Endothelial cell of umbilical vein (primary cell): Measurements from ENCODE around the gene EFHC1. TPM values are rescaled to one million over a fixed set of nuclear protein-coding genes. Genes with fewer than 3 reads are reported as not detected.

Experiments used
- BruUV-seq: library from RNA; stranded (reverse); fragments of 400-500 nt; replicated peaks from 2 replicates; lab custom pipeline; 2021; lab: Mats Ljungman, UMichigan
- CTCF ChIA-PET: fragments of 300-600, 350-600 bp; sonication (Branson Sonifier 250); formaldehyde crosslinking; loops from one replicate; lab custom pipeline; 2021; ENCODE audit warnings: antibody characterized with exemption, inconsistent platforms; lab: Charles Lee
- POLR2A ChIA-PET: fragments of 300-600, 350-600 bp; sonication (Branson Sonifier 250); formaldehyde crosslinking; loops from one replicate; lab custom pipeline; 2021; ENCODE audit warnings: antibody characterized with exemption, inconsistent platforms; lab: Charles Lee
- DNase-seq: peaks from one replicate; pipeline ENCODE4 v3.0.0-alpha.2; 2011; ENCODE audit warnings: low read depth, low spot score
- FAIRE-seq: peaks from 2 replicates; lab custom pipeline; 2011; peaks lifted over from hg19 to GRCh38; lab: Jason Lieb, UNC
- H2AFZ ChIP-seq: 2 replicates; pipeline ENCODE4 v1.6.0; 2012; ENCODE audit warnings: low read depth, low read length, control low read depth, inconsistent platforms
- H3K27ac ChIP-seq: 2 replicates; pipeline ENCODE4 v1.5.1; 2011; ENCODE audit warnings: low read depth, mild to moderate bottlenecking, control low read depth, low read length, moderate library complexity; ENCODE audit not compliant: insufficient read depth
- H3K27me3 ChIP-seq, 2 experiments: 2 replicates each; pipeline versions ENCODE4 v1.6.0 to v1.6.1; 2011; ENCODE audit warnings: low read length in 2 of 2, mixed read lengths in 1 of 2; ENCODE audit not compliant: control insufficient read depth in 2 of 2, insufficient read depth in 2 of 2
- H3K36me3 ChIP-seq, 2 experiments: 2 replicates in 1 of 2; 3 replicates in 1 of 2; pipeline ENCODE4 v1.5.1; 2011; ENCODE audit warnings: low read length in 2 of 2, mild to moderate bottlenecking in 1 of 2, moderate library complexity in 1 of 2; ENCODE audit not compliant: control insufficient read depth in 2 of 2, insufficient read depth in 2 of 2; ENCODE audit errors: extremely low read depth in 1 of 2
- H3K4me1 ChIP-seq: 3 replicates; pipeline ENCODE4 v1.5.1; 2011; ENCODE audit warnings: mild to moderate bottlenecking, low read length; ENCODE audit not compliant: control insufficient read depth, insufficient read depth; ENCODE audit errors: extremely low read depth
- H3K4me2 ChIP-seq: 2 replicates; pipeline ENCODE4 v1.6.1; 2011; ENCODE audit warnings: low read length, control low read depth, mixed read lengths; ENCODE audit not compliant: insufficient read depth
- H3K4me3 ChIP-seq, 3 experiments: fragments of 200-600 bp in 1 of 3; sonication (generic), shearing (Covaris generic) in 1 of 3; replicated peaks in 1 of 3; 2 replicates each; pipeline ENCODE4 v1.5.1; 2011 to 2016; ENCODE audit warnings: control low read depth in 3 of 3, low read length in 3 of 3, mild to moderate bottlenecking in 2 of 3, inconsistent platforms in 1 of 3, low read depth in 1 of 3, moderate library complexity in 1 of 3; ENCODE audit not compliant: insufficient read depth in 1 of 3
- H3K79me2 ChIP-seq: 2 replicates; pipeline ENCODE4 v1.6.0; 2012; ENCODE audit warnings: low read length, inconsistent platforms; ENCODE audit not compliant: control insufficient read depth, insufficient read depth
- H3K9ac ChIP-seq: replicated peaks from 2 replicates; pipeline ENCODE3; 2011; ENCODE audit warnings: low read length, control low read depth; ENCODE audit not compliant: insufficient read depth; ENCODE audit errors: extremely low read depth
- H3K9me1 ChIP-seq: replicated peaks from 3 replicates; pipeline ENCODE4 v1.6.0; 2011; ENCODE audit warnings: mild to moderate bottlenecking, low read length; ENCODE audit not compliant: control insufficient read depth, insufficient read depth; ENCODE audit errors: extremely low read depth
- H3K9me3 ChIP-seq: replicated peaks from 2 replicates; pipeline ENCODE4 v1.5.1; 2012; ENCODE audit warnings: low read length, inconsistent platforms; ENCODE audit not compliant: control insufficient read depth, insufficient read depth
- H4K20me1 ChIP-seq: replicated peaks from 2 replicates; pipeline ENCODE3; 2011; ENCODE audit warnings: mild to moderate bottlenecking, low read length; ENCODE audit not compliant: control insufficient read depth, insufficient read depth; ENCODE audit errors: extremely low read depth
- EZH2 ChIP-seq: IDR thresholded peaks from 2 replicates; pipeline ENCODE4 v1.6.1; 2012; ENCODE audit warnings: borderline replicate concordance, low read depth, mild to moderate bottlenecking, moderate library complexity, low read length, inconsistent platforms; ENCODE audit not compliant: severe bottlenecking
- FOS ChIP-seq: IDR thresholded peaks from 2 replicates; pipeline ENCODE4 v1.6.1; 2011; ENCODE audit warnings: mild to moderate bottlenecking, low read length, moderate library complexity, borderline replicate concordance; ENCODE audit not compliant: insufficient read depth
- GATA2 ChIP-seq: IDR thresholded peaks from 2 replicates; pipeline ENCODE4 v1.7.0; 2011; ENCODE audit warnings: low read depth, mild to moderate bottlenecking, moderate library complexity, mixed read lengths, low read length; ENCODE audit not compliant: insufficient read length, insufficient read depth
- JUN ChIP-seq: IDR thresholded peaks from 2 replicates; pipeline ENCODE4 v1.6.1; 2011; ENCODE audit warnings: borderline replicate concordance, low read depth; ENCODE audit not compliant: insufficient read length, insufficient read depth
- MYC ChIP-seq: IDR thresholded peaks from one replicate; pipeline ENCODE4 v1.6.1; 2011; ENCODE audit warnings: mild to moderate bottlenecking, low read depth, low read length
- POLR2A ChIP-seq: IDR thresholded peaks from 2 replicates; pipeline ENCODE4 v1.6.1; 2012; ENCODE audit warnings: low read depth, mild to moderate bottlenecking, control low read depth, low read length
- POLR2AphosphoS5 ChIP-seq: IDR thresholded peaks from 2 replicates; pipeline ENCODE4 v1.6.1; 2012; ENCODE audit warnings: low read depth, mild to moderate bottlenecking, control low read depth, low read length, moderate library complexity; ENCODE audit not compliant: insufficient read depth
- dilution Hi-C: fragments of 300-500 bp; cut with MboI; formaldehyde crosslinking; loops from one replicate; pipeline ENCODE4 v1.15.0; 2019; ENCODE audit warnings: low sequenced_read_pairs; ENCODE audit not compliant: extremely low pct_ligation_motif_present
- intact Hi-C: fragments of 100-400 bp; cut with micrococcal nuclease; formaldehyde crosslinking; loops from one replicate; pipeline ENCODE4 v1.10.0; 2022
- polyA plus RNA-seq, 4 experiments: library from polyadenylated mRNA; depleted of rRNA in 3 of 4; stranded (reverse) in 3 of 4; unstranded in 1 of 4; fragments of >200 nt; gene quantifications; 2 replicates each; pipeline versions ENCODE4 v1.2.1 to v1.2.3, GENCODE V29; 2011 to 2012; ENCODE audit warnings: missing spikeins in 1 of 4
- total RNA-seq: library from RNA; stranded (reverse); gene quantifications from 2 replicates; pipeline ENCODE4 v1.2.3, GENCODE V29; 2021
- TF ChIP-seq, protein P1 (sequence below), 2 donors: IDR thresholded peaks; 1 replicate in 1 of 2; 2 replicates in 1 of 2; pipeline ENCODE4 v1.5.1; 2011; ENCODE audit warnings: low read length in 2 of 2, mild to moderate bottlenecking in 2 of 2, moderate library complexity in 2 of 2, control low read depth in 1 of 2, inconsistent platforms in 1 of 2, low read depth in 1 of 2; ENCODE audit not compliant: insufficient read depth in 1 of 2; ENCODE audit errors: extremely low read depth in 1 of 2
- TF ChIP-seq, protein P2 (sequence below): IDR thresholded peaks from 2 replicates; pipeline ENCODE4 v1.6.1; 2011; ENCODE audit not compliant: insufficient read depth, insufficient read length

The EFHC1 gene
- total and polyA plus RNA-seq, 2 donors (not counting 3 experiments of a cell fraction or from before 2014, with no cell fraction given) = 14.6 to 17.6 TPM

DNA sequence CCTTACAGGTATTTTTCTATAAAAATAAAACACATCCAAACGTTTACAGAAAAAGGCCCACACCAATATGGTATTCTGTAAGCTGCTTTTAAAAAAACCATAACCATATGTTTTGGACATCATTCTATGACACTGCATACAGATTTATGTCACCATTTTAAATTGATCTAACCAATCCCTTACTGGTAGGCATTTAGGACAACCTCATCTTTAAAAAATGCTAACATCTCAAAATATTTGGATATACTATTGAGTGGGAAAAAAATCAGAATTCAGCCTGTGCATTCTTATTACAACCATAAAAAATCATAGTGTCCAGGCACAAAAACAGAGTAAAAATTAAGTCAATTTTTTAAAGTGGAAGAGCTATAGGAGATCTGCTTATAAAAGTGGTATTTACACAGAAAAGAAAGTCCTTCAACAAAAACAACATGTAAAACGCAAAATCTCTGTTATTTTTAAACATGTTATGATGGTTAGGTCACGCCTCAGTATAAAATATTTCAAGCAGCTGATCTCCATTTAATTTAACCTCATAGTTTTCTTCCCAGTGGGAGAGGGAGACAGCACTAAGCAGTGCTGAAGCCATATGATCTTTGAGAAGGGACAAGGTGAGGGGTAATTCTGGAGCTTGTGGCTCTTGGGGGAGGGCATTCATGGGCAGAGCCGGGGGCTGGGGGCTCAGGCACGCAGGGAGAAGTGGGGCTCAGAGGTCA lies 135.5 kb downstream of the EFHC1 start:
- H3K36me3 ChIP-seq = no peaks in the 10 kb centered on the region
- no peak overlapping the region for H3K27ac ChIP-seq
- ChIA-PET POLR2A (no interaction called here), CTCF (interaction anchor here (1.3 to 1.7 kb wide), 2 partner anchors 21 to 148 kb away, joined by 5 to 6 read pairs; partner anchors contain the start of gene TRAM2)
- peaks cover 89% of the 10 kb centered on the region for H3K79me2 ChIP-seq
- intact Hi-C loops (no loop called here), dilution Hi-C loops (no loop called here)
- no peak overlapping the region for H3K4me2 ChIP-seq
- TF ChIP-seq FOS (no peak), EZH2 (no peak), GATA2 (no peak), POLR2A (no peak), MYC (no peak), POLR2AphosphoS5 (no peak), JUN (no peak)
- TF ChIP-seq, protein P1, sequence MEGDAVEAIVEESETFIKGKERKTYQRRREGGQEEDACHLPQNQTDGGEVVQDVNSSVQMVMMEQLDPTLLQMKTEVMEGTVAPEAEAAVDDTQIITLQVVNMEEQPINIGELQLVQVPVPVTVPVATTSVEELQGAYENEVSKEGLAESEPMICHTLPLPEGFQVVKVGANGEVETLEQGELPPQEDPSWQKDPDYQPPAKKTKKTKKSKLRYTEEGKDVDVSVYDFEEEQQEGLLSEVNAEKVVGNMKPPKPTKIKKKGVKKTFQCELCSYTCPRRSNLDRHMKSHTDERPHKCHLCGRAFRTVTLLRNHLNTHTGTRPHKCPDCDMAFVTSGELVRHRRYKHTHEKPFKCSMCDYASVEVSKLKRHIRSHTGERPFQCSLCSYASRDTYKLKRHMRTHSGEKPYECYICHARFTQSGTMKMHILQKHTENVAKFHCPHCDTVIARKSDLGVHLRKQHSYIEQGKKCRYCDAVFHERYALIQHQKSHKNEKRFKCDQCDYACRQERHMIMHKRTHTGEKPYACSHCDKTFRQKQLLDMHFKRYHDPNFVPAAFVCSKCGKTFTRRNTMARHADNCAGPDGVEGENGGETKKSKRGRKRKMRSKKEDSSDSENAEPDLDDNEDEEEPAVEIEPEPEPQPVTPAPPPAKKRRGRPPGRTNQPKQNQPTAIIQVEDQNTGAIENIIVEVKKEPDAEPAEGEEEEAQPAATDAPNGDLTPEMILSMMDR (IDR thresholded peaks at IDR 0.05; ENCODE audit: extremely low read depth in 1 of 2, insufficient read depth in 1 of 2, low read depth in 1 of 2, low read length in 2 of 2) = no peak
- TF ChIP-seq, protein P2, sequence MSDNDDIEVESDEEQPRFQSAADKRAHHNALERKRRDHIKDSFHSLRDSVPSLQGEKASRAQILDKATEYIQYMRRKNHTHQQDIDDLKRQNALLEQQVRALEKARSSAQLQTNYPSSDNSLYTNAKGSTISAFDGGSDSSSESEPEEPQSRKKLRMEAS = no peak
- peaks cover 39% of the 10 kb centered on the region for H3K4me1 ChIP-seq
- no TSS peak for BruUV-seq
- no peak overlapping the region for H3K4me3 ChIP-seq
- H3K9ac ChIP-seq = no peak overlapping the region
- DNase-seq (no peak), FAIRE-seq (no peak)
- no peak overlapping the region for H2AFZ ChIP-seq
- H3K9me1 ChIP-seq = no peaks in the 10 kb centered on the region
- no peaks in the 10 kb centered on the region for H3K9me3 ChIP-seq
- no peaks in the 10 kb centered on the region for H4K20me1 ChIP-seq
- H3K27me3 ChIP-seq = no peaks in the 10 kb centered on the region
